Gastroesophageal sphincter (tissue), 4 donors: Measurements from ENCODE around the gene BBS4. TPM values are rescaled to one million over a fixed set of nuclear protein-coding genes. Genes with fewer than 3 reads are reported as not detected.
A peak's percentile ranks its signal among the peaks of the same experiment; 100 is the strongest.
"Not testable (repeated sequence)": the region's sequence is repeated elsewhere in the genome, so short reads cannot be mapped to it uniquely, and the experiment has no call there.

ENCODE experiments used
- ATAC-seq: fragments of 150-250 bp; one replicate; pipeline ENCODE4 v1.9.1; 2016; ENCODE audit warnings: mild to moderate bottlenecking, moderate library complexity
- H3K27ac ChIP-seq, 4 donors: fragments of 200-600 bp; sonication (generic) in 3 of 4; 1 replicate in 3 of 4; 2 replicates in 1 of 4; pipeline ENCODE4 v1.5.1; 2016 to 2019
- H3K27me3 ChIP-seq: fragments of 200-600 bp; sonication (generic); one replicate; pipeline ENCODE4 v1.5.1; 2019
- H3K36me3 ChIP-seq, 2 donors: fragments of 200-600 bp; sonication (generic); one replicate each; pipeline ENCODE4 v1.5.1; 2019; ENCODE audit warnings: control low read depth in 1 of 2
- H3K4me1 ChIP-seq, 3 donors: fragments of 200-600 bp; sonication (generic); 1 replicate in 2 of 3; 2 replicates in 1 of 3; pipeline ENCODE4 v1.5.1; 2016 to 2019; ENCODE audit warnings: control low read depth in 2 of 3
- H3K4me3 ChIP-seq, 2 donors: fragments of 200-600 bp; sonication (generic); one replicate each; pipeline ENCODE4 v1.5.1; 2019; ENCODE audit warnings: mild to moderate bottlenecking in 1 of 2, moderate library complexity in 1 of 2
- H3K9me3 ChIP-seq, 3 donors: fragments of 200-600 bp; sonication (generic); one replicate each; pipeline ENCODE4 v1.5.1; 2017 to 2019; ENCODE audit warnings: control low read depth in 2 of 3
- EP300 ChIP-seq: sonication (generic); formaldehyde crosslinking; IDR thresholded peaks from one replicate; pipeline ENCODE4 v1.6.1; 2017; ENCODE audit warnings: antibody characterized with exemption, mild to moderate bottlenecking
- POLR2A ChIP-seq, 2 donors: fragments of 450-650 bp; IDR thresholded peaks; one replicate each; pipeline ENCODE4 v1.6.1; 2017; ENCODE audit warnings: antibody characterized with exemption in 2 of 2, mild to moderate bottlenecking in 2 of 2, moderate library complexity in 1 of 2
- POLR2AphosphoS5 ChIP-seq: sonication (generic); formaldehyde crosslinking; IDR thresholded peaks from one replicate; pipeline ENCODE4 v1.6.1; 2017; ENCODE audit warnings: antibody characterized with exemption
- WGBS, 2 donors: methylation state at CpG; one replicate each; pipeline ENCODE4 v1.1.5; 2018; ENCODE audit warnings: low coverage in 1 of 2; 5-methylcytosine and 5-hydroxymethylcytosine counted together
- total RNA-seq, 4 donors: library from RNA; depleted of rRNA; stranded (reverse); fragments of >200 nt; gene quantifications; one replicate each; pipeline ENCODE4 v1.1.0, GENCODE V29; 2016
- TF ChIP-seq, protein P1 (sequence below), 4 experiments: fragments of 200-600 bp in 2 of 4; fragments of 450-650 bp in 2 of 4; sonication (generic) in 1 of 4; IDR thresholded peaks; one replicate each; pipeline ENCODE4 v1.5.1; 2017 to 2019; ENCODE audit warnings: antibody characterized with exemption in 4 of 4, mild to moderate bottlenecking in 2 of 4, moderate library complexity in 2 of 4

The BBS4 gene
- total RNA-seq, 4 donors from 2014 or later, result 19.8 to 34.9 (median 26.6) TPM

DNA sequence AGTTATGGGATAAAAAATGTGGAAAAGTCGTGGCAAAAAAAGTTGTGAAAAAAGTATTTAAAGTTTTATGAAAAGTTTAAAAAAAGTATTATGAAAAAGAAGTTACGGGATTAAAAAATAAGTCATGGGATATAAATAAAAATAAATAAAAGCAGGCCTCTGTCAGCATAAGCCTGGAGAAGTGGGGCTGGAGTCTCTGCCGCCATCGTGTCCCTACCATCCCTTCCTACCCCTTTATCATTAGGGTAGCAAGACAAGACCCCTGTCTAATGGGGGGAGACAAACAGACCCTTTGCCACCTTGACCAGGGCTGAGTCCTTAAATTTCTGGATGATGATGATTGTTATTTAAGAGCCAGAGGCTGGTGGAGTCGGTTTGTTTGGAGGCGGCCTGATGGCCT lies 16.2 kb upstream of the BBS4 start:
- H3K36me3 ChIP-seq, ATAC-seq, H3K4me1 ChIP-seq, H3K27ac ChIP-seq, H3K4me3 ChIP-seq, H3K9me3 ChIP-seq: not testable (repeated sequence)
- 90 to 91% methylated on average over 3 of the region's 6 CpGs for WGBS, 2 donors
- H3K27me3 ChIP-seq, result peaks cover 15% of the 10 kb centered on the region

DNA sequence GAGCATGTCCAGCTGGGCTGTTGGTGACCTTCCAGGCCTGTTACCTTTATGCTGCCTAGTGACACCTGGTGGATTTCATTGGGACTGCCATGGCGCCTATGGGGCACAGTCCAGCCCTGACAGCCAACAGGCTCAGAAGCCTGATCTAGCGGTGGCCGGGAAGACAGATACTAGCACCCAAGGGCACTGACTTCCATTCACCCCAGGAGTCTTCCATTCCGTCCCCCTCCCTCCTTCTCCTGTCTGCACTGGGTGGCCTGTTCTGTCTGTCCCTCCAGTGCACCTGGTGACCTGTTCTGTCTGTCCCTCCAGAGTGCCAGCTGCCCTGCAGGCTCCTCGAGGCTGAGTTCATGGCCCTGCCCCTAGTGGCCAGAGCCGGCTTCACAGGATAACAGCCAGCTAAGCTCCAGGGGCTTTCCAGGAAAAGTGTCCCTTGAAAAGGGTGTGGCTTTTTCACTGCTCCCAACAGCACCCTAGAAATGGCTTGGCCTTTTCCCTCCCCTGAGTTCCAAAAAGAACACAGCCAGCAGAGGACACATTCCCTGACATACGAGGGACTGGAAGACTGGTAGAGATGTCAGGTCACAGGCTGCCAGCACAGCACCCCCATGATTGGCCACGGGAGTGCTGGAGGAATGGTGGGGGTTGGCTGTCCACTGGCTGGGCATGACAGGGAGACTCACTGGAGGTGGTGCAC lies 15.2 kb upstream of the BBS4 start:
- H3K4me1 ChIP-seq, H3K9me3 ChIP-seq, H3K36me3 ChIP-seq: not testable (repeated sequence)
- Histone ChIP-seq H3K27me3 (peaks cover 25% of the 10 kb centered on the region), H3K27ac (peak overlapping the region in 1 of 4 donors; percentile 40), H3K4me3 (peak overlapping the region in 1 of 2 donors; percentile 22)
- TF ChIP-seq, protein P1, sequence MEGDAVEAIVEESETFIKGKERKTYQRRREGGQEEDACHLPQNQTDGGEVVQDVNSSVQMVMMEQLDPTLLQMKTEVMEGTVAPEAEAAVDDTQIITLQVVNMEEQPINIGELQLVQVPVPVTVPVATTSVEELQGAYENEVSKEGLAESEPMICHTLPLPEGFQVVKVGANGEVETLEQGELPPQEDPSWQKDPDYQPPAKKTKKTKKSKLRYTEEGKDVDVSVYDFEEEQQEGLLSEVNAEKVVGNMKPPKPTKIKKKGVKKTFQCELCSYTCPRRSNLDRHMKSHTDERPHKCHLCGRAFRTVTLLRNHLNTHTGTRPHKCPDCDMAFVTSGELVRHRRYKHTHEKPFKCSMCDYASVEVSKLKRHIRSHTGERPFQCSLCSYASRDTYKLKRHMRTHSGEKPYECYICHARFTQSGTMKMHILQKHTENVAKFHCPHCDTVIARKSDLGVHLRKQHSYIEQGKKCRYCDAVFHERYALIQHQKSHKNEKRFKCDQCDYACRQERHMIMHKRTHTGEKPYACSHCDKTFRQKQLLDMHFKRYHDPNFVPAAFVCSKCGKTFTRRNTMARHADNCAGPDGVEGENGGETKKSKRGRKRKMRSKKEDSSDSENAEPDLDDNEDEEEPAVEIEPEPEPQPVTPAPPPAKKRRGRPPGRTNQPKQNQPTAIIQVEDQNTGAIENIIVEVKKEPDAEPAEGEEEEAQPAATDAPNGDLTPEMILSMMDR (IDR thresholded peaks at IDR 0.05), result peak; percentile 45 to 68 (median 48)
- ATAC-seq, result peak; percentile 90
- 10 to 40% methylated on average over 1 to 4 of the region's 8 CpGs for WGBS, 2 donors

DNA sequence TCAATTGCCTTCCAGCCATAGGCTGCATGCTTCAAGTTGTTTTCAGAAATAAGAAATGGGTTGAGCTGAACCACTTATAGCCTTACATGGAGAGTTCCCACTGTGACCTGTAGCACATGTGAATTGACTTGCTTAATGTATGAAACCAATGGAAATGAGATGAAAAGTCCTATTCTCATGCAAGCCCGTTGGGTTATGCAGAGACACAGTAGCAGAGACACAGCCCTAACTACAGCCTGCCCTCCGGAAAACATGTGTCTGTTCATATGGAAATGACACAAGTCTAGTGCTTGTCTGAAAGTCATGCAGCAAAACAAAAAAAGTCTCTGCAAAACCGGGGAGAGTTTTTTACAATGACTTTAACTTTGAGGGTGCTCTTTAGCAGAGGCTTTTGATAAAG lies 14.5 kb upstream of the BBS4 start:
- Histone ChIP-seq H3K27me3 (peaks cover 33% of the 10 kb centered on the region), H3K27ac (no peak overlapping the region), H3K4me3 (no peak overlapping the region), H3K36me3 (no peaks in the 10 kb centered on the region), H3K4me1 (peaks cover 0 to 6% (median 0%) of the 10 kb centered on the region in 3 donors), H3K9me3 (no peaks in the 10 kb centered on the region)
- whole genome bisulfite sequencing, 2 donors, result 22 to 23% methylated on average over 3 of the region's 3 CpGs
- ATAC-seq, result no peak
- TF ChIP-seq POLR2A (IDR thresholded peaks at IDR 0.05), result no peak
- no peak for TF ChIP-seq EP300
- no peak for TF ChIP-seq POLR2AphosphoS5
- TF ChIP-seq, protein P1 (IDR thresholded peaks at IDR 0.05), result no peak

DNA sequence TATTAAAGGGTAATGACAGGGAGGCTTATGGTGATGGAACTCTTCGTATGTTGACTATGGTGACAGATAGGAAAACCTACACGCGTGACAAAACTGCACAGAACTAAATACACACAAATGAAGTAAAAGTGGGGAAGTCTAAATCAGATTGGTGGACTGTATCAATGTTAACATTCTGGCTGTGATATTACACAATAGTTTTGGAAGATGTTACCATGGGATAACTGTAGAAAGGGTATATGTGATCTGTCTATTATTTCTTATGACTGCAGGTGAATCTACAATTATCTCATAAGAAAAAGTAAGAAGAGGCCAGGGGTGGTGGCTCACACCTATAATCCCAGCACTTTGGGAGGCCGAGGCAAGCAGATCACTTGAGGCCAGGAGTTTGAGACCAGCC lies 9.2 kb upstream of the BBS4 start:
- Histone ChIP-seq H3K4me3 (no peak overlapping the region), H3K9me3 (no peaks in the 10 kb centered on the region), H3K36me3 (no peaks in the 10 kb centered on the region), H3K27me3 (peaks cover 66% of the 10 kb centered on the region), H3K27ac (no peak overlapping the region), H3K4me1 (no peaks in the 10 kb centered on the region)
- ATAC-seq, result no peak
- no peak for TF ChIP-seq POLR2A (IDR thresholded peaks at IDR 0.05)
- TF ChIP-seq, protein P1 (IDR thresholded peaks at IDR 0.05), result no peak
- TF ChIP-seq POLR2AphosphoS5, result no peak
- TF ChIP-seq EP300, result no peak
- 80 to 98% methylated on average over 3 to 4 of the region's 4 CpGs for WGBS, 2 donors

DNA sequence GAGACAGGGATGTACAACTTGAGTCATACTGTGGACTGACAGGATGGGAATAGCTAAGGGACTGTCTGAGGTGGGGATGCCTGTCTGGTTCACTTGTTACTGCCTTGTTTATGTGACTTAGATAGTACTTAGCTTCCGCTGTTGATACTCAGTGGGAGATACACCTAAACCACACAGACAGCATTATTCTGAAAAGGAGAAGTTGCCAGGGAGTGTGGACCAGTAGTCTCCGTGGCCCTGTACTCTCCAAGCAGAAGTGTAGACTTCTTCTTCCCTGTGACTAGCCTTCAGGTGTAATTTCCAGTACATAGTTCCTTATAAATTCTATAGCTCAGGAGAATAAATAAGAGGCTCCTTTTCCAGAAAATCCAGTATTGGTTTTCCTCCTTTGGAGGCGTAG lies 5.1 kb upstream of the BBS4 start:
- WGBS, 2 donors, result 58 to 60% methylated on average over 3 of the region's 3 CpGs
- TF ChIP-seq EP300 (no peak), POLR2A (IDR thresholded peaks at IDR 0.05) (no peak), POLR2AphosphoS5 (no peak)
- TF ChIP-seq, protein P1 (IDR thresholded peaks at IDR 0.05), result no peak
- H3K27ac ChIP-seq, result no peak overlapping the region
- peaks cover 39% of the 10 kb centered on the region for H3K27me3 ChIP-seq
- H3K4me3 ChIP-seq, result no peak overlapping the region
- ATAC-seq, result no peak
- H3K9me3 ChIP-seq, result no peaks in the 10 kb centered on the region
- peaks cover 0 to 9% (median 0%) of the 10 kb centered on the region in 3 donors for H3K4me1 ChIP-seq
- H3K36me3 ChIP-seq, result no peaks in the 10 kb centered on the region
